HG03469 (cell line): ENCODE results near the gene VAPB.

Experiments
- ATAC-seq: cut with Tn5 transposase; IDR thresholded peaks from one replicate; pipeline ENCODE4 v1.9.1; 2021; ENCODE audit warnings: mild to moderate bottlenecking, moderate library complexity, moderate number of reproducible peaks; ENCODE audit not compliant: unreplicated experiment

The VAPB gene

DNA sequence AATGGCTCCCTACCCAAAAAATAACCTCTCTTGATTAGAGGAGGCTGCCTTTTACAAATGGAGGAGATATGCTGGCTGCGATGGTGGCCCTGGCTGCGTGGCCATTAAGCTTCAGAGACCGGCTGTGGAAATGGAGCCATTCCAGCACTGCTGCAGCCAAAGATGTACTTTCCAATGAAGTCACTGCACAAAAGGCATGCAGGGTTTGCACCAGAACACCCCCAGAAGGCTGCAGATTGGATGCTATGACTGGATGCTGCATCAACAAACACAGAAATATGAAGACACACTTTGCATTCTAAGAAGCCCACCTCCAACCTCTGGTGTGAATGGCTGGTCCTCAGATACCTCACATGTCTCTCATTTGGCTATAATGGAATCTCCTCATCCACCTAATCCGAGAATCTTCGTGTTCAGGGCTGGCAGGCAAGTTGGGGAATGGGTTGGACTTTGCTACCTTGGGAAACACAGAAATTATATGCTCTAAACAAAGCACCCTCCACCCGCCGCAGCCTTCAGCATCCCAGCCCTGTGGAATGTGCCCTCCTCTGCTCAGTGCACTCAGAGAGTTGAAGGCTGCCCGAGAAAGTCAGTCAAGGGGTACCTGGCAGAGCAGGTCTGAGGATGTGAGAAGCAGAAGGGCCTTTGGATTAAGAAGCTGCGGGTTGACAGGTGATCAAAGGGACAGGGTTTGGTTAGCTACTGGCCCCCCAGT lies 90.9 kb downstream of the VAPB start:
- no peak for ATAC-seq

DNA sequence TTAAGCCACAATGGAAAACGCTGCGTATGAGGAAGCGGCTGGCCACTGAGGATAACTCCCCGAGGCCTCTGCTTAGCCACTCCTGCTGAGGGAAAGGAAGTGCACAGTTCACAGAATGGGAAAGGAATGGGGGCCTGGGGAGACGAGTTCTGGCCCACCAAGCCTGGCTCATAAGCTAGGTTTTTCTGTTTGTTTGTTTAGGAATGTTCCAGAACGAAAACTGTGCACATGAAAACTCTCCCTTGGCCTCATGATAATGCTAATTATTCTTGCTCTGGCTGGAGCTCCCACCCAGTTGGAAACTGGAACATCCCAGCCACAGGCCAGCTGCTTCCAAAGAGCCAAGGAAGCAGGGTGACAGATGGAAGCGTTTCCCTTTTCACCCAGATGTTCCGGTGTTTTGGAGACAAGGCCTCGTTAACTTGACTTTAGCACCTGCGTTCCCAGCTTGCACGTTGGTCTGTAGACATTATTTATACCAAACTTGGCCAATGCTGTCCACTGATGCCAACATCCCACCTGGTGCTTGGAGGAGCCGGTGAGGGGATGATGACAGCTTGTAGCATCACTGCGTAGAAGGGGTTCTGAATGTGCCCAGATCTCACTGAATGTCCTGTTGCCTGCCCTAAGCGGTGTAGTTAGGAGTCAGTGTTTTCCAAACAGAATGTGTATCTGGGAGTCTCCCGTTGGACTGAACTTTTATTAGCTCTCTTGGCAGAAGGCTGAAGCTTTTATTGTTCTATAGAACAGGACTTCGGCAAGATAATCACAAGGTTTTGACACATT lies 91.7 kb downstream of the VAPB start:
- ATAC-seq, result no peak

DNA sequence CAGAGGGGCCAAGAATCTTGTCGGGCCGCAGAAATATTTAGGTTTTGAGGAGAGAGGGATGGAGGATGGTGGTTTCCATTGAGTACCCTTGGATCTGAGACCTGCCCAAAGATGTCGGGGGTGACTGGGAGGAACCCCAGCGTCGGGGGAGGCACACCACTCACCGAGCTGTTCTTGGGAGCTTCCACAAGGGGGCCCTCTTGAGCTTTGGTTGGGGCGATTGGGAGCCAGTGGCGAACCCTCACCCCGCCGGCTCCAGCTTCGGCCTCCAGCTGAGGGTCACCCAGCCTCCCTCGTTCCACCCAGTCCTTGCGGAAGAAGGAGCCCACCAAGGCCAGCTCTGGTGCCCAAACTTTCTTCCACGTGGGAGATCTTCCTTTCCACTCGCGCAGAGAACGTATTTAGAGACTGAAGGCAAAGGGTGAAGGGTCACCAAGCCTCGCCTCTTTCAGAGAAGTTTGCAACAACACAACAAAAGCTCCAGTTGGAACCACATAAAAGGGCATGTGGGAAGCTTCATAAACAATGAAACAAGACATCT lies 92.5 kb downstream of the VAPB start:
- no peak for ATAC-seq

DNA sequence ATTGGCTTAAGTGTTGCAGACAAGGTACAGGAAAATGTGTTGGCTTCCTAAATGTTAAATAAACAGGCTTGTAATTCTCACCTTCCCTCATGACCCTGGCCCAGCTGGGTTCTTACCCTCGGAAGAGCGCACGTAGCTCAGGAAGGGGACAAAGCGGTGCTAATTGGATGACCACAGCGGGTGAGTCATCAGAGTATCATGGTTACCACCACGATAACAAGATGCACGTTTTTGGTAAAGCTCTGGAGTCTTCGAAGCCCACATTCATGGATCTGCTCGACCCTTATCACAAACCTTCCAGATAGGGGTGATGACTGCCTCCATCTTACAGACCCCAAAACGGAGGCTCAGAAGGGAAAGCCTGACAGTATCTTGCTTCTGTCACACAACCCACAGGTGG lies 93.4 kb downstream of the VAPB start:
- ATAC-seq, result no peak

DNA sequence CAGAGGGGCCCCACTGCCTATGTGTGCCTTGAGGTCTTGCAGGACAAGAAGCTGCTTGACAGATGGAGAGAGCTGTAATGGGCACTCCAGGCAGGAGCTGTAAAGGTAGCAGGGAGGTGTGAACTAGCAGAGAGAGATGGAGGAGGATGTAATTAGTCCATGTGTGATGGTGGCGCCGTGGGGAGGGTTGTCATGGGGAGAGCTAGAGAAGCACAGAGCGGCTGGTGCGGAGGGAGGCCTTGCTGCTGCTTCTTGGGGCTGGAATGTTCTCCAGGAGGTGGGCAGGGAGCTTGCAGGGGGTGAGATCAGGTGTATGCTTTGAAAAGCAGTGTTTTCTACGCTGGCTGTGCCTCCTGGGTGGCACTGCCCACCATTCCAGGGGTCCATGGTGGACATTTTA lies 94.0 kb downstream of the VAPB start:
- ATAC-seq, result no peak

- no peak for ATAC-seq
These were observed 94.4 kb downstream of the VAPB start for GRCh38 chr20:58483470-58483869.

GRCh38 chr20:58485393-58485792 lies 96.4 kb downstream of the VAPB start:
- no peak for ATAC-seq

DNA sequence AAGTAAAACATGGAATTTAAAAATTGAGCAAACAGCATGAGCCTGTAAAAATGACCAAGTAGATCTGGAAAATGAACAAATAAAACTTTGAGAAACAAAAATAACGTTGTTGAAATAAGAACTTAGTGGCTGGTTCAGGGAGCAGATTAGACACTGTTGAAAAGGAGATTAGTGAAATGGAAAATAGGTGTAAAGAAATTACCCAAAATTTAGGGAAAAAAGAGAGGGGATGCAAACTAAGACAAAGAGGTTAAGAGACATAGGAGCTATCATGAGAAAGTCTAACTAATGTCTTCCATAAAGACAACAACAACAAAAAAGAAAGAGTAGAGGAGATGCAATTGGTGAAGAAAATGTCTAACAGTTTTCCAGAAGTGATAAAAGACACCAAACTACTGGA lies 97.2 kb downstream of the VAPB start:
- ATAC-seq, result no peak

DNA sequence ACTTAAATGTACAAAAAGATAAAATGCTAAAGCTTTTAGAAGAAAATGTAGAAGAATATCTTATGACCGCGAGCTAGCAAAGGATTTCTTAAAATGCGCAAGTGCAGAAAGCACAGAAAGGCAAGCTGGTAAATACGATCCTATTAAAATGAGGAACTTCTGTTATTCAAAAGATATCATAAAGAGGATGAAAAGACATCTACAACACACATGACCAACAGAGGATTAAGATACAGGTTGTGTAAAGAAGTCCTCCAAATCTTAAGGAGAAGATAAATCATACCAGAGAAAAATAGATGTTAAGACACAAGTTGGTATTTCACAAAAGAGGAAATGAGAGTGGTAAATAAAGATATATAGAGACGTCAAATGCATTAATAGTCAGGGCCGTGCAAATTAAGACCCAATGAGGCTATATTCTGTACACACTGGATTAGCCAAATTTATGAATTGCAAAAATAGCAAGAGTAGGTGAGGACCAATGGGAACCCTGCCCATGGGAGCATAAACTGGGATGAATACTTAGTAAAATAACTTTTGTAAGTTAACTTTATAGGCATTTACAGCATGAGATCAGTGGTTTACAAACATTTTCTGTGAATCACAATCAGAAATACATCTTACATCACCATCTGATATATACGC lies 103.2 kb downstream of the VAPB start:
- no peak for ATAC-seq

DNA sequence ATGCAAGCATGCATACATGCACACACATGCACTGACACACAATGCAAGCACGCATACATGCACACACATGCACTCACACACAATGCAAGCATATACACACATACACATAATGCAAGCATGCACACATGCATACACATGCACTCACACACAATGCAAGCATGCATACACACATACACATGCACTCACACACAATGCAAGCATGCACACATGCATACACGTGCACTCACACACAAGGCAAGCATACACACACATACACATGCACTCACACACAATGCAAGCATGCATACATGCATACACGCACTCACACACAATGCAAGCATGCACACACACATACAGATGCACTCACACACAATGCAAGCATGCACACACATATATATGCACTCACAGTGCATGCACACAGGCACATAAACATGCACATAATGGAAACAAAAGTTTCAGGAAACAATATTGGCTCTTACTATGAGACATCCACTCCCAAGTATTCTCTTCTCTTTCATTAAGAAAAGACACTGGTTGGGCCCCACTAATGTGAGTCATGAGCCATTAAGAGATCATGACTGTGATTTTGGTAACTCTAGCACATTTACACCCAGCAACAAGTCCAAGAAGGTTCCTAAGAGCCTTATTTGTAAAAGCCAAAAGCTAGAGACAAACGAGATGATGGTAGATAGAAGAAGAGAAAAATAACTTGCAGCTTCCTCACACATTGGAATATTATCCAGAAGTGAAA lies 103.9 kb downstream of the VAPB start:
- ATAC-seq, result no peak

GRCh38 chr20:58494923-58495622 lies 106.0 kb downstream of the VAPB start:
- ATAC-seq, result no peak

DNA sequence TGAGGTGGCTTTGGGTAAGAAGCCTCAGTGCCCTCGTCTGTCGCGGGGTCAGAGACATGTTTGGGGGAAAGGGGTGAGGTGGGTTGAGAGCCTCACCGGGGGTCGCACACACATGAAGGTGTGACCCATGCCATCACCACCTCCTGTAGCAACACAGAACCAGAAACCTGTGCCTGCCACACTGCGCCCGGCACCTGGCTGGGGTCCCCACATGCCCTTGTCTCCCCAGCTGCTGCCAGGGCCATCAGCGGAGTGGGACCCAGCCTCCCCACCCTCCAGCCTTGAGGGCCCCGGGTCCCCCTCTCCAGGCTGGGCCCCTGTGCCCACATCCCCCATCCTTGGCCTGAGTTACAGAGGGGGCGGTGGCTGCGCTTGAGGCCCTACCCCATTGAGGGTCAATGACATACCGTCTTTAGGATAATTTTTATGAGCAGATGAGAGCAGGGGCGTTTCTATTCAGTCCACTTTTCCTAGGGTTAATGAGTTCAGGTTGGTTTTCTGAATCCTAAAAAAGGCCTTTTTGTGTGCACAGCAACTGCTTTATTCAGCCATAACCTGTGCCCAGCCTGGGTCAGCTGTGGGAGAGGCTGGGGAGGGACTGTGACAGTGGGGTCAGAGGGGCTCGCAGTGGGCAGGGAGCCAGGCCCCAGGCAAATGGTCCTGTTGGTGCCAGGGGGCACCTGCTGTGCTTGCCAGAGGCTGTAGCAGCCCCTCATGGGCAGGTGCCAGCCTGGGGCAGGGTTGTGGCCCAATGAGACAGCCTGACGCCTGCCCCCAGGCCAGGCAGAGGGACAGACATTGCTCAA lies 106.8 kb downstream of the VAPB start:
- no peak for ATAC-seq

DNA sequence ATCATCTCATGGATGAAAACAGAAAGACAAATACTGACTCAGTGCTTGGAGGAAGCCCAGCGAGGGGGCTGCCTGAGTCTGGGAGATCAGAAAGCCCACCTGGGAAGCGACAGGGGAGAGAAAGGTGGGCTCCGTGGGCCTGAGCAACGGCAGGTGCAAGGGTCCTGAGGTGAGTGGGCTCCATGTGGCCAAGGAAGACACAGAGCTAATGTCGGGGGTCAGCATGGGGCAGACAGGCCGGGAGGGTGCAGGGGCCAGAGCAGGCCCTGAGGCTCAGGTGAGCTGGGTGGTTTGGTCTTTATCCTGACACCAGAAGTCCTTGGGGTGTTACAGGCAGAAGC lies 107.4 kb downstream of the VAPB start:
- ATAC-seq, result no peak

DNA sequence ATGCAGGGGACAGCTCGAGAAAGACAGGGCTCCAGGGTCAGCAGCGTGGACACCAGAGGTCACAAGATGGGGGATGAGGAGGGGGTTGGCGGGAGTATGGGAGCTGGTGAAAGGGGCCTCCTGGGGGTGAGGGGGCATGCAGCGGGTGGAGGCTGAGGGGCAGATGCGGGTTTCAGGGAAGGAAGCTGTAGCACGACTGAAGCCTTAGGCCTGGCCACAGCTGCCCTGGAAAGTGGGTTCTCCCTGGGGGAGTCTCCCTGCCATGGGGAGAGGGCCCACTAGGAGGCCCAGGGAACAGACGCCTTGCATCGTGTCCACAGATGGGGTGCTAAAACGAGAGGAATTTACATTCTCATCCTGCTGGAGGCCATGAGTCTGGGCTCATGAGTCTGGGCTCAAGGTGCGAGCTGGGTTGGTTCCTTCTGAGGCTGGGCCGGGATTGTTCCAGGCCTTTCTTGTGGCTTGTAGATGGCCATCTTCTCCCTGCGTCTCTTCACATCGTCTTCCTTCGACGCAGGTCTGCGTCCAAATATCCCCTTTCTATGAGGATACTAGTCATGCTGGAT lies 108.1 kb downstream of the VAPB start:
- ATAC-seq, result no peak

- no peak for ATAC-seq
These were observed 108.9 kb downstream of the VAPB start for GRCh38 chr20:58497724-58498469.

- ATAC-seq, result no peak
These were observed 109.5 kb downstream of the VAPB start for GRCh38 chr20:58498470-58499068.

GRCh38 chr20:58500256-58500655 lies 111.2 kb downstream of the VAPB start:
- ATAC-seq, result no peak
